GM19328 (cell line): ENCODE results near the gene CFDP1.

ENCODE experiments used
- ATAC-seq: cut with Tn5 transposase; IDR thresholded peaks from one replicate; pipeline ENCODE4 v1.9.1; 2021; ENCODE audit warnings: mild to moderate bottlenecking, moderate library complexity; ENCODE audit not compliant: unreplicated experiment

CFDP1 gene

DNA sequence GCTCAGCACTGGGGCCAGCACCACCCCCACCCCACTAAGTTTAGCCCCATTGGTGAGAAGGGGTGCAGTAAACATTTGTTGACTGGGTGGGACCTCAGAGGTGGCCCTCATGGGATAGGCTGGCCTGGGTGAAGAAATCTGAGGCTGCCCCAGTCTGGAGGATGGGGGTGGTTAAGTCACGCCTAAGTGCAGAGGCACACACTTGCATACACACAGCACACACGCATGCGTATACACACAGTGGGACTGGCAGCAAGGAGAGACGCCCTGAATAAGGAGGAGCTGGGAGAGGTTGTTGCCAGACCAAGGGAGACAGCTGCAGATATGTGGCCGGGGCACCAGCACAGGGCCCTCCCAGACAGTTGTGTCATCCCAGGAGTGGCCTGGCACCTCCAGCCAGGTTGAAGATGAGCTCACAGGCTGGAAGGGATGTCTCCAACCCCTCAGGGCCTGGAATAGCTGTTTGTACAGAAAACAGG is 178.9 kb downstream of the CFDP1 start:
- no peak for ATAC-seq

DNA sequence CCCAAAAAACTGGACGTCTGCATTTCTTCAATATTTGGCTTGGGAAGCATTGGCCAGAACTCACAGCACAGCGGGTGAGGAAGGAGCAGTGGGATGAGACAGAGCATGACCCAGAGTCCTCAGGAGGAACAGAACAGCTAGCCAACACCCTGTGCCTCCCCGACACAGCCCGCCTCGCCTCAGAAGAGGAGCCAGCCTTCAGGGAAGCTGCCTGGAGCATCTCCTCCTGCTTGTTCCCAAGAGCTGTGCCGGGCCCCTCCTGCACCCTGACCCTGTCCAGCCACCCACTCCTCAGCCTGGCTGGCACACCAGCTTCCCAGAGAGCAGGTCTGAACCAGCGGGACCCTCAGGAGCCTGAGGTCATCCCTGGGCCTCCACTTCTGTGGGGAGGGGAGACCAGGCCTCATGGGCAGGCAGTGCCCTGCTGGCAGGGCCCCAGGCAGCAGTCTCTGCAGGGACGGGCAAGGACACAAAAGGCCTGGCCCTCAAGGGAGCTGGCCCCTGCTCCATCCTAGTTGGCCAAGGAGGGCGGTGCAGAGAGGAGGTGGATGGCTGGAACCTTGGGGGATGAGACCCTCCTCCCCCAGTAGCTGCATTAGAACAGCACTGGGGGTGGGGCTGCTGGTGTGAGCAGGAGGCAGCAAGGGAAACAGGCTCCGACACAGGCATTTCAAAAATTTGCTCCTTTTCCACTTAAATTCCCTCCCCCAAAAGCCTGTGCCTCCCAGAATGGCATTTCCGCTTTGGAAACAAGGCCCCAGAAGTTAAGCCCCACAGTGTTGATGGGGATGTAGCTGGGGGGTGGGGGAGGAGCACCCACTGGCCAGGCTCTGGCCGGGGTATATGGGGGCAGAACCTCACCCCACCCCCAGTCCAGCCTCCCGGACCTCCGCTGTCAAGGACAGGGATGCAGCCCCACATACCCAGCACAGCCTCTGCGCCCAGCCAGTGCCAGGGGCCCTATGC is 180.1 kb downstream of the CFDP1 start:
- no peak for ATAC-seq

DNA sequence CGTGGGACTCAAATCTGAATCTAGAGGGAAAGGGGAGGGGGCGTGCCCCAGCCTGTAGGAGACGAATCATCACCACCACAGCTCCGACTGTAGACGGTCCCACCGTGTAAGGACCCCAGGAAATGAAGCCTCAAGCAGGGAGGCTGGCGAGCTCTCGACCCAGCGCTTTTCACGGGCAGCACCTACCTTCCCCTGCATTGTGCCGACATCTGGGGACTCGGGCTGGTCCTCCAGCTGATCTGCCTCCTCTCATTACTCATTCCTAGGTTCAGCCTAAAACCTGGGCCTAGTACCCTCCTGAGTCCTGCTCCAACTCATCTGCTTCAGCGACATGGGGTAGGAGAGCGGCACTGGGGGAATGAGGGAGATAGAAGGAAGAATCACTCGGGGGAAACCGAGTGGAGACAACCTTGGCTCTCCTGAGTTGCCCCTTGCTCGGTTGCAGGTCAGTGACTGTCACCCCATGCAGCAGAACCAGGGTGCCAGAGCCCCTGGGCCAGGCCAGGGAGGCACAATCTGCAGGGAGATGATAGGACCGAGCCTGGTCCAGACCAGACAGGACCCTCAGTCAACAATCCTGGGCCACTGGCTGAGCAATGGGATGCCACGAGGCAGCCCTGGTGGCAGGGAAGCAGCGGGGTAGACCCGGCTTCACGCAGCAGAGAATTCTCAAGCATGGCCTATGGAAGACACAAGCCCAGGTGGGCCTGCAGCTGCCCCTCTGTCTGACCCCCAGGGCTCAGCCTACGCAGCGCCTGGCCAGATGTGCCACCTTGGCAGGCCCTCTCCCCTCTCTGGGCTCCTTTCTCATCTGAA is 181.0 kb downstream of the CFDP1 start:
- ATAC-seq, result no peak

DNA sequence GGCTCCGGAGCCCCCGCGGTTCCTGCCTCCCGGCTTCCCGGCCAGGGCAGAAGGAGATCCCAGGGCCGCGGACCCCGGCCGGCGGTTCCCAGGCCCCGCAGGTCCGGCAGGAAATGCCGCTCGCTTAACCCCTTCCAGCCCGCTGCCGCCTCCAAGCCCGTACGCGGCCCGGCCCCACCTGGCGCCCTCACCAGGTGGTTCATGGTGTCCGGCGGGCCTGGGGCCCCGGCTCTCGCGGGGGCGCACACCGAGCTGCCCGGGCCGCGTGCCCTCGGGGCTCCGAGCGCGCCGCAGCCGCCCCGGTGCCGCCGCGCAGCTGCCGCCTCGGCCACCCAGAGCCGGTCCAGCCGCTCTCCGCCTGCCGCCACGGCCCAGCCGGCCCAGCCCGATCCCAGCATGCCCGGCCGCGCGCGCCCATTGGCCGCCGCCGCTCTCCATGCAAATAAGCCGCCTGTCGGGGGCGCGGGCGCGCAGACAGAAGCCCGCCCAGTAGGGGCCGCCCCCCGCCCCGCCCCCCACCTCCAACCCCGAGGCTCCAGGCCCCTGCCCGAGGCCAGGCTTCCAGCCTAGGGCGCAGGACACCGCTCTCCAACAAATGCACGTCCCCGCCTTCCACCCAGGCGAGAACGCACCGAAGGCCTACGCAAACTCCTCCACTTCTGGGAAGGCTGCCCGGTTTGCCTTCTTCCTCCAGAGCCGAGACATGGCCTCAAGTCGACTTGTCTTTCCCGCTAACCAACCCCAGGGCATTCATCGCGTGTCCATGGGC is 181.8 kb downstream of the CFDP1 start, which contains the start of gene BCAR1:
Gene BCAR1 (minus strand): TSS at position 345 of the 769 bp plus-strand sequence. CDS start 142 bp downstream, at position 203.
- ATAC-seq, result peak; percentile 69

DNA sequence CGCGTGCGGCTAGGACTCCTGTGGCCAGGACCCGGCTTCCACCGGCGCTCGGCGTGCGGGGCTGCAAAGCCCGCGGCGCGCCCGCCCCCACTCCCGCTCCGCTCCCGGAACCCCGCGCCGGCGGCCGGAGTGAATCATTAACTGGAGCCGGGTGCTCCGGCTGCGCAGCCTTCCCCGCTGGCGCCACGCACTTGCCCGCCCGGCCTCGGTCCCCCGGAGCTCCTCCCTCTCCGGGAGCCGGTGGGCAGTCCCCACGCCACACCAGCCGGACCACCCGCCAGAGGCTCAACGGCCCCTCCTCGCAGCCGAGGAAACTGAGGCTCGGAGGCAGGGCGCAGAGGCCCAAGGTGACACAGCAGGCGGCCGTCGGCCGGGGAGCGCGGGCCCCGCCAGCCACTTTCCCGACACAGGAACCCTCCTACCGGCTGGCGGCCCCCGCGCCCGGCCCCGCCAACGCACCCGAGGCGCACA is 182.5 kb downstream of the CFDP1 start:
- ATAC-seq, result peak; percentile 23

DNA sequence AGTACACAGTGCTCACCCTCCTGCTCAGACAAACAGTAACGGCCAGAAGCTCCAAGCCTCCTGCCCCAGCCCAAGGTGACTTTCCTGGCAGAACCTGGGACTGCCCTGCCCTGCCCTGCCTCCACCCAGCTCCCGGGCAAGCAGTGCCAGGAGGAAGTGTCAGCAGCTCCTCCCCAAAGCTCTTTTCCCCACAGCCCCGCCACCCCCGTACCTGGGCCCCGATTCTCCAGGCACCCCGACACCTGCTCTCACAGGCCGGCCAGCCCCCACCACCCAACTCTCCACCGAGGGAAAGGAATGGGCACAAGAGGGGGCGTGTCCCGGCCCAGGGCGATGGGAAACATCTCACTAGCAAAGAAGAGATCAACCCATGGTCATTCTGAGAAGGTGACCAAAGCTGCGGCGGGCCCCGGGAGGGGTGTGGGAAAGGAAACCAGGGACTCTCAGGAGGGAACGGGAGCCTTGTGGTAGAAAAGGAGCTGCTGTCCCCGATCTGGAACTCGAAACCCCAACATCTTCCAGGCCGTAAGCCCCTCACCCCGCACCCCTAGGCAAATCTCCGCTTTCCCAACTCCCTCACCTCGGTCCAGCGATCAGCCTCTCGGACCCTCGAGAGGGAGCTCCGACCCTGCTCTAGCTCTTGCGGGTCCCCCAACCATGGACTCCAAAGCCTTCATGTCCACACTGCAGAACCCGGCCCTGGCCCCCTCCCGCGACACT is 183.1 kb downstream of the CFDP1 start:
- ATAC-seq, result no peak

DNA sequence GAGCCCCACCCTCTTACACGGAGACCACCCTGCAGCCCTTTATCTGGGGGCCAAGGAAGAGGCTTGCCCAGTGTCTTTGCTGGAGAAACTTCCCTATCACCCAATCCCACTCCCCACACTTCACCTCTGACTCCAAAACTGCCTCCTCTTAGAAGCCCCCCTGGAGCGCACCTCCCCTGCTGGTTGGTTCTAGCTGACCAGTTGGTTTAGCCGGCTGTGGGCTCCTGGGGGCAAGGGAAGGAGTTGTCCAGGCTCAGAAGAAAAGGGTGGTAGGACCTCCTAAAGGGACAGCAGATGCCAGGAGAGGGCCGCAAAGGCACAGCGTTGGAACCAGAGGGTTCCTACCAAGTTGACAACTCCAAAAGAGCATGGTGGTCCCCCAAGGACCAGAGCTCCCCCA is 183.9 kb downstream of the CFDP1 start:
- no peak for ATAC-seq

DNA sequence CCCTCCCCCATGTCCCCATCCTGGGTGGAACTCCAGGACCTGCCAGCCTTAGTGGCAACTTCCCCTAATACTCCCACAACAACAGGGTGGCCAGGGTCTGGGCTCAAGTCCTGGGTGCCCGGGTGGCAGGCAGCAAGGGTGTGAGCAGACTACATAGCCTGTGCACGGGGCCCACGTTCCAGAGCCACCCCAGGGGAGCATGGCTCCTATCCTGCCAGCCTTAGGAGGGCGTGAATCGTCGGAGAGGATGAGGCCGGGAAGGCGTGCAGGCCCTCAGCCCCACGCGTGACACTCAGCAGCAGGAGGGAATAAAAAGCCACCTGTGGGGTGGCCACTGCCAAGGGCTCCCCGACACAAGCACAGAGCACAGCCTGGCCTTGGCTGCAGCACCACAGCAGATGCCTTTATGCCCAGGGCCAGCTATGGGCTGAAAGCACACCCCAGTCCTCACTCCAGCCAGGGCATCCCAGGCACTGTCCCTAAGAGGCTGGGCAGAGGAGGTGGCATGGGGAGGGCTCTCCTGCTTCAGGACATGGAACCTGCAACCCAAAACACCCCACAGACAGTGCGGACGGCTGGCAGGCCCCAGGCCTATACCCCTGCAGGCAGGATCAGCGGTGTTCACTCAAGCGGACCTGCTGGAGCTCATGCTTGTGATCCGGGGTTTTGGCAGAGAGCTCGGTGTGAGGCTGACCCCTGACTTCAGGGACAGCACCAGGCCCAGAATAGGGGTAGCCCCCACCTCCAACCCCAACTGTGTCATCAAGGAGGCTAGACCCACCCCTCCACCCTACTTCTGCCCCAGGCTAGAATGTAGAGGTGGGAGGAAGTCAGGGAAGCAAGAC is 184.5 kb downstream of the CFDP1 start:
- ATAC-seq, result no peak

DNA sequence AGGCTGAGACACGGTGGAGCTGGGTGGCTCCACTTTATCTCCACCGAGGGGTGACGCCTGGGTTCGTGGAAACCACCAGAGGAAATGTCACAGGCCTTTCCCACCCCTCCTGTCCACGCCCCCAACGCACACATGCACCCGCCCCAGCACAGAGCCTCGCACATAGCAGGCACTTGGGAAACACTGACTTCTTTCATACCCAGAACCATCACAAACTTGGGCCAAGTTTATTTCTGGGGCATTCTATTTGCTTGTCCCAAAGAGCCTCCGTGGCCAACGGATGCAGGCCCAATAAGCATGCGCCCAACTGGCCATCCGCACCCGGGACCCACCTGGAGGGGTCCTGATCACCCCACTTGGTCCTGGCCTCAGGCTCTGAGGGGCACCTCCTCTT is 185.2 kb downstream of the CFDP1 start:
- ATAC-seq, result no peak

DNA sequence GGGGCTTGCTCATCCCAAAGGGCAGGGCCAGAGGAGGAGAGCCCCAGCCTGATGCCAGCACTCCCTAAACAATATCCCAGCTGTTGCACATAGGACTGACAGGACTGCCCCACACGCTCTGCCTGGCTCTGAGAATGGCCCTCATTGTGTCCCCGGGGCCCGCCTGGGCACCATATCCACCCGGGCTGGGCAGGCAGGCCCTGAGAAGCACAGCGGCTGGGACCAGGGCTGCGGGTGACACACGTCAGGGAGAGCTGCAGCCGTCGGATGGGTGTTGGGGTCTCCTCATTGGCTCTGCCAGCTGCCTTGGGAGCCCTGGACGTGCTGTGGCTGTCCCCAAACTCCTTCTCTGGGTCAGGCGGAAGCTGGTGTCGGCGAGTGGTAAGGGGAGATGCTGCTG is 186.1 kb downstream of the CFDP1 start:
- no peak for ATAC-seq

DNA sequence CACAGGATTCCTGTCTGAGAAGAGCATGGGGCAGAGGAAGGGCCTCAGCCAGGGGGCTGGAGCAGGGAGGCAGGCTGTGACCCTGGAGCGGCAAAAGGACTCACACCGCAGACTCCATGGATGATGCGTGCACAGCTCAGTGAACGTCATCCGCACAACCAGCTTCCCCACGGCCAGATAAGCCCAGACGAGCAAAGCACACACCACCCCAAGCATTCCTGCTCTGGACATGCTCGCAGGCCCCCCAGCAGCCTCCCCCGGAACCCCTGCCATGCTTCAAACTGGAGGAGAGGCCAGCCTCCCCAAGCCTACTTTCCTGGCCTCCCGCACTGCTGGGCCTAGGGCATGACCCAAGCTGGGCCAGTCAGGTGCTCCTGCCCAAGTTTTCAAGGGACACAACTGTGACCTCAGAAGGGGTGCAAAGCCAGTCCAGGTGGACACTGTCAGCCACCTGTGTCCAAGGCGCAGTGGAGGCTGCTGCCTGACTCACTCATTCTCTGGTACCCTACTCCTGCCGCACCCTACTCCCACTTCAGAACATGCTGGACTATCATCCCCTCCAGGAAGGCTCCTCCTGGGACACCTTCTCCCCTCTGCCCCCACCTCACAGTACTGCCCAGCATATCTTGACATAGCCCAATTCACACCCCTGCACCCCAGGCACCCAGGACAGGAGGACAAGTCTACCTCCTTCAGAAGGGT is 186.6 kb downstream of the CFDP1 start:
- no peak for ATAC-seq

DNA sequence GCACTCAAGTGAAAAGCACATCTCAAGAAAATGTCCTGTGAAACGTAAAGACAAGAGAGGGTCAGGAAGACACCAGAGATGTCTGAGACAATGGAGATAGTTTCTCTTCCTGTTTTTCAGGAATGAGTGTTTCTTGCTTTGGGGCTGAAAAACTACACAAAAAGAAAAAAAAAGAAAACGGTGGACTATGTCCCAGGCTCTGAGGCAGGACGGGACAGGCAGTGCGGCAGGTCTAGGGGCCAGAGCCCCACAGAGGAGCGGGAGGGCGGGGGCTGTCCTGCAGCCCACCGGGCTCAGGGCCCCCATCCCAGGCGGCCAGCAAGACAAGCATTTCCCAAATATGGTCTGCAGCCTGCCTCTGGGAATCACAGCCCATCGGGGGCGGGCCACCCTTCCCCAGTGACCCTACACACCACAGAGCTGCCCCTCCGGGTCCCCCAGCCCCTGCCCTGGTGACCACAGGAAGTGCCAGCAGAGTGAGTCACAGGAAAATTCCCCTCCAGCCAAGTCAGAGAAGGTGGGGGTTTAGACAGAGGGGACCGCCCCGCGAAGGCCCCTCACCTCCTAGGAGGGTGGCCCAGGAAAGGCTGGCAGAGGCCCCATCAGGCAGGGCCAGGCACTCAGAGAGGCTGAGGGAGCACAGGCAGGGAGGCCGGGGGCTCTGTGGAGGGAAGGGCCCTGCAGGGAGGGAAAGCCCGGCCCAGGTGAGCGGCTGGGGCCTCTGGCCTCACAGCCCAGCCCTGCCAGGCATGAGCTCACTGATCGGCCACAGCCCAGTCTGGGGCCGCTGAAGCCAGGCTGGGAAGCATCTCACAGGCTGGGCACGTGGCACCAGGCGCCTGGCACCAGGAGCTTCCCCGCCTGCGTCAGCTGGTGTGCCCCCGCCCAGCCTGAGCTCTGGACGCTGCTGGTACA is 188.2 kb downstream of the CFDP1 start:
- ATAC-seq, result no peak

DNA sequence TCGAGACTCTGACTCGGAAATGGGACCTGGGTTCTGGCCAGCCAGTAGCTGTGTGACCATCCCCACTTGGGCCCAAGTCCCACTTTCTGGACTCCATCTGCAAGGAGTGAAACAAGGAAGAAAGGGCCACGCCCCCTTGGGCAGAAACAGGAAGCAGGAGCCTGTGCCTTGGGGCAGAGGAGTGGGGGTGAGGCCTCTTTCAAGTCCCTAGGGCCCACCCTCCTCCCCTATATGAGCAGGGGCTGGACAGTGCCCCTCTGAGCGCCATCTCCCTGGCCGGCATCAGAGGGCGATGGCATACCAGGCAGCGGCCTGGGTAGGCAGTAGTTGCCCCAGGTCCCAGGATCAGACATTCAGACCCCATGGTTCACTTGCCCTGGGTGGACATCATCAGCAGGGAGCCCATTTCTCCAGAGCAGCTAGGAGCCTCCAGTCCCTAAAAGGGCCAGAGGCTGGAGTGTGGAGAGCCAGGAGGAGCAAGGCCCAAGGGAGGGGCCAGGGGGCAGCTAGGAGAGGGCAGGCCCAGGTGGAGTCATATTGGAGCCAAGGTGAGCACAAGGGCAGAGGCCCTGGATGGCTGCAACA is 189.0 kb downstream of the CFDP1 start:
- ATAC-seq, result no peak
